ENCODE measurements around the gene UBE2U. TPM values are rescaled to one million over a fixed set of nuclear protein-coding genes. Genes with fewer than 3 reads are reported as not detected.
"Not testable (repeated sequence)": the region's sequence is repeated elsewhere in the genome, so short reads cannot be mapped to it uniquely, and the experiment has no call there.

Gene UBE2U
- total RNA-seq, 4 donors from 2014 or later = not detected

GRCh38 chr1:64248065-64248464, 44.6 kb downstream of the UBE2U start:
- TF ChIP-seq CTCF (IDR thresholded peaks at IDR 0.05) (no peak), POLR2A (IDR thresholded peaks at IDR 0.05) (no peak), POLR2AphosphoS5 (IDR thresholded peaks at IDR 0.05) (no peak), EP300 (IDR thresholded peaks at IDR 0.05) (no peak)
- Histone ChIP-seq H3K27ac (no peak overlapping the region), H3K36me3 (no peaks in the 10 kb centered on the region), H3K4me3 (no peak overlapping the region), H3K27me3 (peaks cover 15% of the 10 kb centered on the region), H3K9me3 (peaks cover 0 to 2% (median 0%) of the 10 kb centered on the region in 3 donors), H3K4me1 (peaks cover 0 to 5% (median 0%) of the 10 kb centered on the region in 3 donors)
- WGBS, 2 donors (ENCODE audit: low coverage in 1 of 2) = 58 to 66% methylated on average over 2 to 5 of the region's 5 CpGs
- no peak for ATAC-seq

GRCh38 chr1:64250472-64250871, 47.0 kb downstream of the UBE2U start:
- not testable (repeated sequence) for H3K4me1 ChIP-seq, ATAC-seq, H3K27ac ChIP-seq, H3K4me3 ChIP-seq, H3K36me3 ChIP-seq
- 83 to 100% methylated on average over 1 to 2 of the region's 2 CpGs for WGBS, 2 donors (ENCODE audit: low coverage in 1 of 2)
- Histone ChIP-seq H3K27me3 (peaks cover 15% of the 10 kb centered on the region), H3K9me3 (peaks cover 0 to 18% (median 0%) of the 10 kb centered on the region in 3 donors)

GRCh38 chr1:64251971-64252370, 48.5 kb downstream of the UBE2U start:
- ATAC-seq = no peak
- no peaks in the 10 kb centered on the region for H3K36me3 ChIP-seq
- no CpG with 5 or more reads among the region's 3 CpGs for WGBS, 2 donors (ENCODE audit: low coverage in 1 of 2)

GRCh38 chr1:64257233-64257632, 53.8 kb downstream of the UBE2U start:
- not testable (repeated sequence) for H3K4me3 ChIP-seq, H3K27ac ChIP-seq, ATAC-seq, H3K36me3 ChIP-seq, H3K4me1 ChIP-seq, H3K27me3 ChIP-seq
- H3K9me3 ChIP-seq = peaks cover 0 to 18% (median 0%) of the 10 kb centered on the region in 3 donors
- 92 to 100% methylated on average over 2 of the region's 2 CpGs for WGBS, 2 donors (ENCODE audit: low coverage in 1 of 2)

More at GRCh38 chr1:64251971-64252370, 48.5 kb downstream of the UBE2U start:
- H3K27me3 ChIP-seq = peaks cover 15% of the 10 kb centered on the region
- H3K4me1 ChIP-seq = no peaks in the 10 kb centered on the region
- no peak overlapping the region for H3K4me3 ChIP-seq
- TF ChIP-seq POLR2AphosphoS5 (IDR thresholded peaks at IDR 0.05) (no peak), EP300 (IDR thresholded peaks at IDR 0.05) (no peak), CTCF (IDR thresholded peaks at IDR 0.05) (no peak), POLR2A (IDR thresholded peaks at IDR 0.05) (no peak)
- H3K27ac ChIP-seq = no peak overlapping the region
- peaks cover 0 to 18% (median 0%) of the 10 kb centered on the region in 3 donors for H3K9me3 ChIP-seq

- not testable (repeated sequence) for H3K4me1 ChIP-seq, H3K36me3 ChIP-seq, ATAC-seq, H3K27ac ChIP-seq, H3K4me3 ChIP-seq, H3K27me3 ChIP-seq
- H3K9me3 ChIP-seq = peaks cover 0 to 13% (median 0%) of the 10 kb centered on the region in 3 donors
- WGBS, 2 donors (ENCODE audit: low coverage in 1 of 2) = 100% methylated on average over 1 of the region's 2 CpGs; no CpG with 5 or more reads in 1 of the 2 donors
Observed at GRCh38 chr1:64258444-64258843, 55.0 kb downstream of the UBE2U start.

GRCh38 chr1:64263335-64263734, 59.9 kb downstream of the UBE2U start:
- Histone ChIP-seq H3K36me3 (no peaks in the 10 kb centered on the region), H3K4me3 (no peak overlapping the region), H3K27ac (no peak overlapping the region), H3K27me3 (no peaks in the 10 kb centered on the region), H3K9me3 (no peaks in the 10 kb centered on the region), H3K4me1 (no peaks in the 10 kb centered on the region)
- no peak for TF ChIP-seq EP300 (IDR thresholded peaks at IDR 0.05)
- no peak for TF ChIP-seq POLR2A (IDR thresholded peaks at IDR 0.05)
- TF ChIP-seq CTCF (IDR thresholded peaks at IDR 0.05) = no peak
- no peak for TF ChIP-seq POLR2AphosphoS5 (IDR thresholded peaks at IDR 0.05)
- no peak for ATAC-seq
- WGBS, 2 donors (ENCODE audit: low coverage in 1 of 2) = 89 to 97% methylated on average over 3 of the region's 3 CpGs

Measured in gastroesophageal sphincter (tissue), 4 donors.